ENCODE data around the gene GMPPA.

Gene GMPPA

DNA sequence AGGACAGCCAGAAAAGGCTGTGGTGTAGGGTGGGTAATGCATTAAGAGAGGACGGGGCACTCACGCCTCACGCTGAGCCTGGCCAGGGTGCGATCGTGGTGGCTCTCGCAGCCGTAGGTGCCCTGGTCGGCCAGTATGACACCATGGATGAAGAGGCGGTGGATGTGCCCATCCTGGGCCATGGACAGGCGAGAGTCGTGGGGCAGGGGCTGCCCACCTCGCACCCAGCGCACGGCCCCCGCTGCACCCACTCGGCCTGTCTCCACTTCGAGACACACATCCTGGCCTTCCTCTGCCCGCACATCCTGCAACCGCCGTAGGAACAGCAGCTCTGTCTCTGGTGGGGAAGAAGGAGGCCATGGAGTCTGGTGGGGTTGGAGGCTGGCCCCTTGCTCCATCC, 57.3 kb downstream of the GMPPA start:
- TF ChIP-seq CTCF (IDR thresholded peaks at IDR 0.05; ENCODE audit: low read depth, low read length) = no peak
- Histone ChIP-seq H3K9me3 (ENCODE audit: severe bottlenecking) (no peaks in the 10 kb centered on the region), H3K27me3 (ENCODE audit: insufficient read depth, low read depth, severe bottlenecking) (no peaks in the 10 kb centered on the region), H3K27ac (no peak overlapping the region), H3K36me3 (peaks cover 5% of the 10 kb centered on the region), H3K4me3 (ENCODE audit: low read depth, low read length) (no peak overlapping the region)
- no peak for DNase-seq

DNA sequence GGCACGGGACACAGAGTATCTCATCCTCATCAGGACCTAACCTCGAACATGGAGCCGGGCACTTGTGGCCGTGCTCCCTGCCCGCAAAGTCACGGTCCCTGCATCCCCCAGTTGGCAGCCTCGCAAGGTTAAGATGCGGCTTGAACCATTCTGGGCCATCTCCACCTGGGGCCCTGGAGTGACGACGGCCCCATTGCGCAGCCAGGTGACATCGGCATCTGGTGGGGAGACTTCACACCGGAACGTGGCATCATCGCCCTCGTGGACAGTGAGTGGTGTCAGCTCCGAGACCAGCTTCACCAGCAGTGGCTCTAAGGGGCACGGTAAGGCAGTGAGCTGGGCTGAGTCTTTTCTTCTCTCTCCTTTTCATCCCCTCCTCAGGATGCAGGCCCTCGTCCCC, 57.7 kb downstream of the GMPPA start:
- Histone ChIP-seq H3K36me3 (peaks cover 5% of the 10 kb centered on the region), H3K9me3 (ENCODE audit: severe bottlenecking) (no peaks in the 10 kb centered on the region), H3K27me3 (ENCODE audit: insufficient read depth, low read depth, severe bottlenecking) (no peaks in the 10 kb centered on the region), H3K27ac (no peak overlapping the region), H3K4me3 (ENCODE audit: low read depth, low read length) (no peak overlapping the region)
- DNase-seq = no peak
- no peak for TF ChIP-seq CTCF (IDR thresholded peaks at IDR 0.05; ENCODE audit: low read depth, low read length)

Data from WERI-Rb-1 (cell line).